Fibroblast of mammary gland (primary cell): Measurements from ENCODE around the gene PRR12.

Source experiments
- DNase-seq: peaks from one replicate; pipeline ENCODE4 v3.0.0-alpha.2; 2010; ENCODE audit warnings: low read depth
- H3K4me3 ChIP-seq: 2 replicates; pipeline ENCODE4 v1.5.1; 2011; ENCODE audit warnings: low read depth, mild to moderate bottlenecking, low read length, moderate library complexity; ENCODE audit not compliant: control insufficient read depth
- CTCF ChIP-seq: conservative IDR thresholded peaks from 2 replicates; pipeline ENCODE4 v1.5.1; 2011; ENCODE audit warnings: low read depth, low read length, inconsistent platforms; ENCODE audit not compliant: control insufficient read depth, insufficient read depth

The PRR12 gene

GRCh38 chr19:49654581-49654980 is 63.6 kb downstream of the PRR12 start:
- DNase-seq: no peak
- H3K4me3 ChIP-seq: no peak overlapping the region
- no peak for TF ChIP-seq CTCF

GRCh38 chr19:49655570-49656455 is 64.8 kb downstream of the PRR12 start:
- H3K4me3 ChIP-seq: no peak overlapping the region
- TF ChIP-seq CTCF: no peak
- DNase-seq: no peak

GRCh38 chr19:49656456-49657109 is 65.6 kb downstream of the PRR12 start:
- DNase-seq: no peak
- H3K4me3 ChIP-seq: no peak overlapping the region
- no peak for TF ChIP-seq CTCF

- no peak overlapping the region for H3K4me3 ChIP-seq
- DNase-seq: no peak
- no peak for TF ChIP-seq CTCF
Observed at GRCh38 chr19:49657493-49658138, 66.6 kb downstream of the PRR12 start.

GRCh38 chr19:49658139-49658517 is 67.1 kb downstream of the PRR12 start:
- H3K4me3 ChIP-seq: no peak overlapping the region
- no peak for TF ChIP-seq CTCF
- DNase-seq: no peak

GRCh38 chr19:49658566-49659442 is 67.8 kb downstream of the PRR12 start:
- no peak for TF ChIP-seq CTCF
- no peak overlapping the region for H3K4me3 ChIP-seq
- DNase-seq: no peak
